ENCODE measurements around the gene RIN3. TPM values are rescaled to one million over a fixed set of nuclear protein-coding genes. Genes with fewer than 3 reads are reported as not detected.

RIN3 gene
- total and polyA plus RNA-seq, 7 donors, result 6.0 to 31.8 (median 15.3) TPM

DNA sequence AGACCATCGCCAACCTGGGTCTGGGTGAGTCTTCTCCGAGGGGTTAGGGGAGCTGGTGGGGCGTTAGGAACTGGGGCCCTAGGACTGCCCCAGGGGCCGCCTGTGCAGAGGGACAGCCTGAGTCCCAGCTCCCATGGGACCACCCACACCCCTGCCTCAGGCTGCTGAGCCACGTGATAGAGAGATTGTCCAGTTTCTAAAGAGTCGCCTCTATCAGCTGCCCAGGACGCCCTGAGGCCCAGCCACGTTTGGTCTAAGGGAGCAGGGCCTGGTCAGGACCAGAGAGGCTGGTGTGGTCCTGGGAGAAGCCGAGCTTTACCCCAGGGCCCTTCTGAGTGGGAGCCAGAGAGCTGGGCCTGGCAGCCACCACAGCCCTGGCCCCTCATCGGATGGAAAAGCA, 127.7 kb downstream of the RIN3 start:
- no peaks in the 10 kb centered on the region for H3K27me3 ChIP-seq
- intact Hi-C loops (cut with DNase I), result no loop called here
- H3K27ac ChIP-seq, result peak overlapping the region in 2 of 4 donors; percentile 55 to 99
- WGBS, 2 donors, result 94 to 95% methylated on average over 10 of the region's 10 CpGs
- TF ChIP-seq, protein P1, sequence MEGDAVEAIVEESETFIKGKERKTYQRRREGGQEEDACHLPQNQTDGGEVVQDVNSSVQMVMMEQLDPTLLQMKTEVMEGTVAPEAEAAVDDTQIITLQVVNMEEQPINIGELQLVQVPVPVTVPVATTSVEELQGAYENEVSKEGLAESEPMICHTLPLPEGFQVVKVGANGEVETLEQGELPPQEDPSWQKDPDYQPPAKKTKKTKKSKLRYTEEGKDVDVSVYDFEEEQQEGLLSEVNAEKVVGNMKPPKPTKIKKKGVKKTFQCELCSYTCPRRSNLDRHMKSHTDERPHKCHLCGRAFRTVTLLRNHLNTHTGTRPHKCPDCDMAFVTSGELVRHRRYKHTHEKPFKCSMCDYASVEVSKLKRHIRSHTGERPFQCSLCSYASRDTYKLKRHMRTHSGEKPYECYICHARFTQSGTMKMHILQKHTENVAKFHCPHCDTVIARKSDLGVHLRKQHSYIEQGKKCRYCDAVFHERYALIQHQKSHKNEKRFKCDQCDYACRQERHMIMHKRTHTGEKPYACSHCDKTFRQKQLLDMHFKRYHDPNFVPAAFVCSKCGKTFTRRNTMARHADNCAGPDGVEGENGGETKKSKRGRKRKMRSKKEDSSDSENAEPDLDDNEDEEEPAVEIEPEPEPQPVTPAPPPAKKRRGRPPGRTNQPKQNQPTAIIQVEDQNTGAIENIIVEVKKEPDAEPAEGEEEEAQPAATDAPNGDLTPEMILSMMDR (IDR thresholded peaks at IDR 0.05), result no peak
- TF ChIP-seq POLR2A (IDR thresholded peaks at IDR 0.05) (no peak), EP300 (IDR thresholded peaks at IDR 0.05) (no peak), POLR2AphosphoS5 (IDR thresholded peaks at IDR 0.05) (no peak)
- DNase-seq, result no peak
- peaks cover 0 to 27% (median 2%) of the 10 kb centered on the region in 4 donors for H3K36me3 ChIP-seq
- H3K4me1 ChIP-seq, result peaks cover 0 to 39% (median 30%) of the 10 kb centered on the region in 4 donors
- no peak overlapping the region for H3K4me3 ChIP-seq
- no peaks in the 10 kb centered on the region for H3K9me3 ChIP-seq

DNA sequence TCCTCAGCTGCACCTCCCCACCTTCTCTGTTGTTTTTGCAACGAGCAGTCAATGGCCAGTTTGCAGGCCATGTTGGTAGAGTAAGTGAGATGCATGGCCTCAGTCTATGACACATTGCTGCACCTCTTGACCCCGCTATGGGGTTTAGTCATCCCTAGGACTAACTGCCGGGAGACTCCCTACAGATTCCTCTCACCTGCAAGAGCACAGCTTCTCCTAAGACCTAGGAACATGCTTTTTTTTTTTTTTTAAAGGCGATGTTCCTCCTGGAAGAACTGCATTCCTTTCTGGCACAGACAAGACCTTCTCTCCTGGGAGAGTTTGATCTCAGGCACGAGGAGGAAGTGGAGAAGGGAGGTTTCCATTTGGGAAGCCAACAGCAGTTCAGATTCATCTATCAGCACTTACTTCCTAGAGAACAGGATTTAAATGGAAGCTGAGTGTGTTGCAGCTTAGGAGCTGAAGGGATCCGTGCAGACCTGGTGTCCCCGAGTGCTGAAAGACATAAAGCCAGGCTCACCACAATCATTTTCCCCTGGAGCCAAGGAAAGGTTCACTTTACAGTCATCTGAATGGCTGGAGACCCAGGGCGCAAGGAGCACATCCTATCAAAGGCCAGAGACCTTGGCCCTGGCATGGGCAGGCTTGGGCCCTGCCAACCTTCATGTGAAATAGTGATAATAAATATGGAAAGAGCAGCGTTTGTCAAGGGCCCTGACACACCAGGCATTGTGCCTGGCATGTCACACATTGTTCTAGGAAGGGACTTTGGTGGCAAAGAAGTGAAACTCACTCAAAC, 130.8 kb downstream of the RIN3 start:
- peak overlapping the region in 3 of 4 donors; percentile 95 to 99 (median 99) for H3K27ac ChIP-seq
- no peak for DNase-seq
- H3K9me3 ChIP-seq, result no peaks in the 10 kb centered on the region
- intact Hi-C loops (cut with DNase I), result no loop called here
- H3K27me3 ChIP-seq, result no peaks in the 10 kb centered on the region
- no peak overlapping the region for H3K4me3 ChIP-seq
- 78 to 81% methylated on average over 9 of the region's 9 CpGs for WGBS, 2 donors
- H3K36me3 ChIP-seq, result peaks cover 0 to 27% (median 2%) of the 10 kb centered on the region in 4 donors
- TF ChIP-seq POLR2A (IDR thresholded peaks at IDR 0.05) (no peak), POLR2AphosphoS5 (IDR thresholded peaks at IDR 0.05) (no peak), EP300 (IDR thresholded peaks at IDR 0.05) (no peak)
- TF ChIP-seq, protein P1 (IDR thresholded peaks at IDR 0.05), result no peak
- peaks cover 0 to 56% (median 49%) of the 10 kb centered on the region in 4 donors for H3K4me1 ChIP-seq

GRCh38 chr14:92644970-92645515, 131.5 kb downstream of the RIN3 start:
- peaks cover 0 to 61% (median 54%) of the 10 kb centered on the region in 4 donors for H3K4me1 ChIP-seq
- no peak for DNase-seq

GRCh38 chr14:92645841-92646478, 132.4 kb downstream of the RIN3 start:
- Histone ChIP-seq H3K27ac (peak overlapping the region; percentile 81 to 99 (median 97)), H3K4me3 (no peak overlapping the region), H3K36me3 (peaks cover 0 to 27% (median 2%) of the 10 kb centered on the region in 4 donors), H3K27me3 (no peaks in the 10 kb centered on the region), H3K9me3 (no peaks in the 10 kb centered on the region), H3K4me1 (peaks cover 0 to 71% (median 64%) of the 10 kb centered on the region in 4 donors)
- intact Hi-C loops (cut with DNase I), result loop anchor here (2.0 kb wide), 1 partner anchor 43 kb away; no protein-coding TSS in a partner anchor
- no peak for TF ChIP-seq POLR2AphosphoS5 (IDR thresholded peaks at IDR 0.05)
- no peak for TF ChIP-seq EP300 (IDR thresholded peaks at IDR 0.05)
- no peak for TF ChIP-seq POLR2A (IDR thresholded peaks at IDR 0.05)
- TF ChIP-seq, protein P1 (IDR thresholded peaks at IDR 0.05), result no peak
- DNase-seq, result no peak
- WGBS, 2 donors, result 88% methylated on average over 13 of the region's 13 CpGs

More at GRCh38 chr14:92644970-92645515, 131.5 kb downstream of the RIN3 start:
- H3K27me3 ChIP-seq, result no peaks in the 10 kb centered on the region
- no peak overlapping the region for H3K4me3 ChIP-seq
- H3K9me3 ChIP-seq, result no peaks in the 10 kb centered on the region
- intact Hi-C loops (cut with DNase I), result no loop called here
- peak overlapping the region in 3 of 4 donors; percentile 95 to 99 (median 99) for H3K27ac ChIP-seq
- 95 to 98% methylated on average over 9 of the region's 9 CpGs for WGBS, 2 donors
- TF ChIP-seq POLR2AphosphoS5 (IDR thresholded peaks at IDR 0.05), result no peak
- TF ChIP-seq, protein P1 (IDR thresholded peaks at IDR 0.05), result no peak
- TF ChIP-seq EP300 (IDR thresholded peaks at IDR 0.05), result no peak
- no peak for TF ChIP-seq POLR2A (IDR thresholded peaks at IDR 0.05)
- peaks cover 0 to 27% (median 2%) of the 10 kb centered on the region in 4 donors for H3K36me3 ChIP-seq
